WTC11 (cell line): ENCODE data around the gene MEGF8. TPM values are rescaled to one million over a fixed set of nuclear protein-coding genes. Genes with fewer than 3 reads are reported as not detected.

ENCODE experiments used
- ATAC-seq: fragments of 200-7000 bp; cut with Tn5 transposase; 2 replicates; pipeline ENCODE4 v1.10.0; 2021; ENCODE audit warnings: mild to moderate bottlenecking, moderate library complexity
- CTCF ChIA-PET: fragments of 300-600 bp; sonication (Branson Sonifier 250); formaldehyde crosslinking; loops from one replicate; lab custom pipeline; 2021; ENCODE audit warnings: antibody characterized with exemption; lab: Charles Lee
- POLR2A ChIA-PET: fragments of 350-600 bp; sonication (Branson Sonifier 250); formaldehyde crosslinking; loops from one replicate; lab custom pipeline; 2021; ENCODE audit warnings: antibody characterized with exemption; lab: Charles Lee
- DNase-seq: peaks from one replicate; pipeline ENCODE4 v3.0.0; 2021; ENCODE audit warnings: low spot score
- H3K27ac Mint-ChIP-seq: 2 replicates; pipeline ENCODE4 v1.8.0; 2021; ENCODE audit warnings: mixed read lengths
- H3K27me3 Mint-ChIP-seq: 2 replicates; pipeline ENCODE4 v1.8.0; 2021; ENCODE audit warnings: low read depth, mild to moderate bottlenecking, moderate library complexity, mixed read lengths
- H3K36me3 Mint-ChIP-seq: 2 replicates; pipeline ENCODE4 v1.8.0; 2021; ENCODE audit warnings: mixed read lengths
- H3K4me1 Mint-ChIP-seq: 2 replicates; pipeline ENCODE4 v1.8.0; 2022; ENCODE audit warnings: mixed read lengths
- H3K4me3 Mint-ChIP-seq: 2 replicates; pipeline ENCODE4 v1.8.0; 2021; ENCODE audit warnings: mild to moderate bottlenecking, moderate library complexity, mixed read lengths
- H3K9me3 Mint-ChIP-seq: 2 replicates; pipeline ENCODE4 v1.8.0; 2021; ENCODE audit warnings: mixed read lengths
- ARID4B ChIP-seq: sonication (generic); formaldehyde crosslinking; IDR thresholded peaks from 2 replicates; pipeline ENCODE4 v1.8.0; 2023; ENCODE audit warnings: missing genetic modification reagents, mild to moderate bottlenecking, borderline replicate concordance
- CDX4 ChIP-seq: fragments of 250-450 bp; sonication (Bioruptor Pico); IDR thresholded peaks from 2 replicates; pipeline ENCODE4 v1.9.0; 2021; ENCODE audit warnings: moderate library complexity, mild to moderate bottlenecking, inconsistent platforms, borderline replicate concordance
- ETV6 ChIP-seq: sonication (generic); formaldehyde crosslinking; IDR thresholded peaks from 2 replicates; pipeline ENCODE4 v1.8.1; 2022; ENCODE audit warnings: mild to moderate bottlenecking, missing genetic modification reagents
- FOXJ3 ChIP-seq: sonication (generic); formaldehyde crosslinking; IDR thresholded peaks from 2 replicates; pipeline ENCODE4 v1.9.0; 2021; ENCODE audit warnings: missing genetic modification reagents, mild to moderate bottlenecking, borderline replicate concordance
- GRHL2 ChIP-seq: fragments of 250-450 bp; sonication (Bioruptor Pico); IDR thresholded peaks from 2 replicates; pipeline ENCODE4 v1.8.0; 2022; ENCODE audit warnings: mild to moderate bottlenecking, moderate library complexity; ENCODE audit not compliant: insufficient replicate concordance, severe bottlenecking
- GTF2I ChIP-seq: fragments of 250-450 bp; sonication (Bioruptor Pico); conservative IDR thresholded peaks from 2 replicates; pipeline ENCODE4 v1.4.0; 2021; ENCODE audit warnings: mild to moderate bottlenecking
- HMGXB4 ChIP-seq: sonication (generic); formaldehyde crosslinking; IDR thresholded peaks from 2 replicates; pipeline ENCODE4 v1.8.1; 2023; ENCODE audit warnings: mild to moderate bottlenecking, moderate library complexity, missing genetic modification reagents
- JUN ChIP-seq: sonication (generic); formaldehyde crosslinking; IDR thresholded peaks from 2 replicates; pipeline ENCODE4 v1.8.0; 2023; ENCODE audit warnings: mild to moderate bottlenecking, missing genetic modification reagents
- NFATC4 ChIP-seq: fragments of 250-450 bp; sonication (Bioruptor Pico); IDR thresholded peaks from 2 replicates; pipeline ENCODE4 v1.9.0; 2021; ENCODE audit warnings: mild to moderate bottlenecking
- PRRX2 ChIP-seq: fragments of 250-450 bp; sonication (Bioruptor Pico); IDR thresholded peaks from 2 replicates; pipeline ENCODE4 v1.8.0; 2021; ENCODE audit warnings: mild to moderate bottlenecking
- SOX15 ChIP-seq: fragments of 250-450 bp; sonication (Bioruptor Pico); IDR thresholded peaks from 2 replicates; pipeline ENCODE4 v1.9.0; 2021; ENCODE audit warnings: mild to moderate bottlenecking
- TEAD1 ChIP-seq: sonication (generic); formaldehyde crosslinking; IDR thresholded peaks from 2 replicates; pipeline ENCODE4 v1.8.0; 2022; ENCODE audit warnings: mild to moderate bottlenecking, missing genetic modification reagents
- ZBTB43 ChIP-seq: sonication (generic); formaldehyde crosslinking; IDR thresholded peaks from 2 replicates; pipeline ENCODE4 v1.8.1; 2023; ENCODE audit warnings: mild to moderate bottlenecking, missing genetic modification reagents
- ZNF281 ChIP-seq: sonication (generic); formaldehyde crosslinking; IDR thresholded peaks from 2 replicates; pipeline ENCODE4 v1.8.0; 2023; ENCODE audit warnings: mild to moderate bottlenecking, missing genetic modification reagents
- ZNF317 ChIP-seq: sonication (generic); formaldehyde crosslinking; IDR thresholded peaks from 2 replicates; pipeline ENCODE4 v1.8.1; 2023; ENCODE audit warnings: low read depth, mild to moderate bottlenecking, moderate library complexity, missing genetic modification reagents, borderline replicate concordance
- ZNF532 ChIP-seq: fragments of 250-450 bp; sonication (Bioruptor Pico); IDR thresholded peaks from 2 replicates; pipeline ENCODE4 v1.9.0; 2021; ENCODE audit warnings: mild to moderate bottlenecking, borderline replicate concordance
- total RNA-seq: library from RNA; stranded (reverse); gene quantifications from 3 replicates; pipeline ENCODE4 v1.2.3, GENCODE V29; 2021

The MEGF8 gene
- total RNA-seq, 1 experiment from 2014 or later: 42.1 TPM

GRCh38 chr19:42370626-42371175 is 45.3 kb downstream of the MEGF8 start (continued):
- TF ChIP-seq ZBTB43 (CRISPR knock-in tag): no peak
- no peak for TF ChIP-seq GTF2I
- no peak for TF ChIP-seq CDX4
- TF ChIP-seq JUN (CRISPR knock-in tag): no peak
- TF ChIP-seq ZNF532 (CRISPR knock-in tag): no peak
- no peak for TF ChIP-seq PRRX2 (CRISPR knock-in tag)
- TF ChIP-seq HMGXB4: no peak
- TF ChIP-seq TEAD1 (CRISPR knock-in tag): no peak
- no peak for TF ChIP-seq ZNF281
- no peak for TF ChIP-seq FOXJ3 (CRISPR knock-in tag)
- no peak for TF ChIP-seq SOX15 (CRISPR knock-in tag)

- ATAC-seq: no peak
- ChIA-PET CTCF (no interaction called here), POLR2A (no interaction called here)
- Mint-ChIP-seq H3K27me3 (no peaks in the 10 kb centered on the region), H3K36me3 (peaks cover 16% of the 10 kb centered on the region), H3K27ac (no peak overlapping the region), H3K4me3 (no peak overlapping the region), H3K9me3 (no peaks in the 10 kb centered on the region), H3K4me1 (peaks cover 24% of the 10 kb centered on the region)
- no peak for DNase-seq
- TF ChIP-seq ZNF281: no peak
- TF ChIP-seq ARID4B: no peak
- TF ChIP-seq NFATC4: no peak
- TF ChIP-seq ZNF317 (CRISPR knock-in tag): no peak
- TF ChIP-seq GRHL2 (CRISPR knock-in tag): no peak
- TF ChIP-seq ETV6 (CRISPR knock-in tag): no peak
Observed at GRCh38 chr19:42374826-42375376, 49.5 kb downstream of the MEGF8 start.
